NK-92 (cell line): Measurements from ENCODE around the gene GPR143.
"Not testable (repeated sequence)": the region's sequence is repeated elsewhere in the genome, so short reads cannot be mapped to it uniquely, and the experiment has no call there.

ENCODE experiments used
- DNase-seq: peaks from one replicate; lab custom pipeline; 2025; ENCODE audit not compliant: unreplicated experiment; lab: John Stamatoyannopoulos, UW

GPR143 gene

GRCh38 chrX:9765737-9766097, at the start of gene GPR143:
Gene GPR143 (minus strand): TSS chrX:9765847. CDS start chrX:9765817, 30 bp downstream.
- DNase-seq: no peak

- DNase-seq: not testable (repeated sequence)
Observed at GRCh38 chrX:9811086-9811485, 45.4 kb upstream of the GPR143 start.

GRCh38 chrX:9809876-9810275, 44.2 kb upstream of the GPR143 start:
- not testable (repeated sequence) for DNase-seq

GRCh38 chrX:9807355-9808182, 41.9 kb upstream of the GPR143 start:
- no peak for DNase-seq

GRCh38 chrX:9805956-9806355, 40.3 kb upstream of the GPR143 start:
- DNase-seq: no peak

GRCh38 chrX:9804444-9804843, 38.8 kb upstream of the GPR143 start:
- DNase-seq: no peak

- no peak for DNase-seq
Observed at GRCh38 chrX:9802737-9803136, 37.1 kb upstream of the GPR143 start.

GRCh38 chrX:9797384-9798360, 32.0 kb upstream of the GPR143 start:
- DNase-seq: no peak

- no peak for DNase-seq
Observed at GRCh38 chrX:9794495-9794894, 28.8 kb upstream of the GPR143 start.

- no peak for DNase-seq
Observed at GRCh38 chrX:9790866-9791265, 25.2 kb upstream of the GPR143 start.

GRCh38 chrX:9789555-9789954, 23.9 kb upstream of the GPR143 start:
- DNase-seq: no peak

- DNase-seq: no peak
Observed at GRCh38 chrX:9788911-9789310, 23.3 kb upstream of the GPR143 start.

GRCh38 chrX:9786798-9787635, 21.4 kb upstream of the GPR143 start:
- no peak for DNase-seq

GRCh38 chrX:9785944-9786797, 20.5 kb upstream of the GPR143 start, which contains the start of gene SHROOM2:
Gene SHROOM2 (plus strand): TSS chrX:9786429. CDS start chrX:9786546, 117 bp downstream.
- no peak for DNase-seq

- no peak for DNase-seq
Observed at GRCh38 chrX:9785254-9785943, 19.8 kb upstream of the GPR143 start.

- no peak for DNase-seq
Observed at GRCh38 chrX:9784332-9784731, 18.7 kb upstream of the GPR143 start.

GRCh38 chrX:9781941-9782340, 16.3 kb upstream of the GPR143 start:
- DNase-seq: no peak

GRCh38 chrX:9775930-9776329, 10.3 kb upstream of the GPR143 start:
- no peak for DNase-seq

- no peak for DNase-seq
Observed at GRCh38 chrX:9772943-9773342, 7.3 kb upstream of the GPR143 start.
